Measurements from ENCODE around the gene MNT.
"Not testable (repeated sequence)": the region's sequence is repeated elsewhere in the genome, so short reads cannot be mapped to it uniquely, and the experiment has no call there.

The MNT gene

GRCh38 chr17:2400877-2401425 lies at the start of gene MNT:
TSS of gene MNT (minus strand) at chr17:2401060. CDS start at chr17:2400712, 348 bp downstream.
- Histone ChIP-seq H3K9ac (ENCODE audit: low read depth, low read length) (peak within 1 kb of the TSS; percentile 90), H3K36me3 (ENCODE audit: insufficient read depth, low read length) (no peaks in the 10 kb centered on the region), H3K9me3 (ENCODE audit: control insufficient read depth, insufficient read depth, low read length) (no peaks in the 10 kb centered on the region), H3K4me1 (ENCODE audit: insufficient read depth, low read length) (peaks cover 24% of the 10 kb centered on the region)

- peaks cover 3% of the 10 kb centered on the region; the same call in 1 of the 2 replicates for H3K36me3 ChIP-seq (ENCODE audit: insufficient read depth, low read length)
- no peak overlapping the region for H3K9ac ChIP-seq (ENCODE audit: low read depth, low read length)
- H3K9me3 ChIP-seq (ENCODE audit: control insufficient read depth, insufficient read depth, low read length), result no peaks in the 10 kb centered on the region
- H3K4me1 ChIP-seq (ENCODE audit: insufficient read depth, low read length), result no peaks in the 10 kb centered on the region
Observed at GRCh38 chr17:2450016-2450650, 49.3 kb upstream of the MNT start.

- Histone ChIP-seq H3K36me3 (ENCODE audit: insufficient read depth, low read length) (peaks cover 4% of the 10 kb centered on the region; the same call in 1 of the 2 replicates), H3K9ac (ENCODE audit: low read depth, low read length) (no peak overlapping the region), H3K9me3 (ENCODE audit: control insufficient read depth, insufficient read depth, low read length) (no peaks in the 10 kb centered on the region), H3K4me1 (ENCODE audit: insufficient read depth, low read length) (no peaks in the 10 kb centered on the region)
Observed at GRCh38 chr17:2449486-2449885, 48.6 kb upstream of the MNT start.

GRCh38 chr17:2447479-2447878 lies 46.6 kb upstream of the MNT start:
- not testable (repeated sequence) for H3K4me1 ChIP-seq (ENCODE audit: insufficient read depth, low read length); H3K36me3 ChIP-seq (ENCODE audit: insufficient read depth, low read length); H3K9ac ChIP-seq (ENCODE audit: low read depth, low read length); H3K9me3 ChIP-seq (ENCODE audit: control insufficient read depth, insufficient read depth, low read length)

- Histone ChIP-seq H3K4me1 (ENCODE audit: insufficient read depth, low read length) (no peaks in the 10 kb centered on the region), H3K36me3 (ENCODE audit: insufficient read depth, low read length) (peaks cover 4% of the 10 kb centered on the region; the same call in 1 of the 2 replicates), H3K9ac (ENCODE audit: low read depth, low read length) (no peak overlapping the region), H3K9me3 (ENCODE audit: control insufficient read depth, insufficient read depth, low read length) (no peaks in the 10 kb centered on the region)
Observed at GRCh38 chr17:2445638-2446037, 44.8 kb upstream of the MNT start.

- Histone ChIP-seq H3K9me3 (ENCODE audit: control insufficient read depth, insufficient read depth, low read length) (no peaks in the 10 kb centered on the region), H3K36me3 (ENCODE audit: insufficient read depth, low read length) (peaks cover 6% of the 10 kb centered on the region; the same call in 1 of the 2 replicates), H3K9ac (ENCODE audit: low read depth, low read length) (no peak overlapping the region), H3K4me1 (ENCODE audit: insufficient read depth, low read length) (no peaks in the 10 kb centered on the region)
Observed at GRCh38 chr17:2444382-2444781, 43.5 kb upstream of the MNT start.

- Histone ChIP-seq H3K9ac (ENCODE audit: low read depth, low read length) (no peak overlapping the region), H3K9me3 (ENCODE audit: control insufficient read depth, insufficient read depth, low read length) (no peaks in the 10 kb centered on the region), H3K36me3 (ENCODE audit: insufficient read depth, low read length) (peaks cover 11% of the 10 kb centered on the region), H3K4me1 (ENCODE audit: insufficient read depth, low read length) (no peaks in the 10 kb centered on the region)
Observed at GRCh38 chr17:2442166-2442565, 41.3 kb upstream of the MNT start.

GRCh38 chr17:2440930-2441329 lies 40.1 kb upstream of the MNT start:
- no peaks in the 10 kb centered on the region; the same call in 1 of the 2 replicates for H3K4me1 ChIP-seq (ENCODE audit: insufficient read depth, low read length)
- no peak overlapping the region for H3K9ac ChIP-seq (ENCODE audit: low read depth, low read length)

GRCh38 chr17:2439997-2440396 lies 39.1 kb upstream of the MNT start:
- not testable (repeated sequence) for H3K9me3 ChIP-seq (ENCODE audit: control insufficient read depth, insufficient read depth, low read length); H3K4me1 ChIP-seq (ENCODE audit: insufficient read depth, low read length); H3K9ac ChIP-seq (ENCODE audit: low read depth, low read length)
- peaks cover 12% of the 10 kb centered on the region for H3K36me3 ChIP-seq (ENCODE audit: insufficient read depth, low read length)

More at GRCh38 chr17:2440930-2441329, 40.1 kb upstream of the MNT start:
- peaks cover 16% of the 10 kb centered on the region for H3K36me3 ChIP-seq (ENCODE audit: insufficient read depth, low read length)
- no peaks in the 10 kb centered on the region for H3K9me3 ChIP-seq (ENCODE audit: control insufficient read depth, insufficient read depth, low read length)

GRCh38 chr17:2438823-2439222 lies 38.0 kb upstream of the MNT start:
- H3K9ac ChIP-seq (ENCODE audit: low read depth, low read length), result no peak overlapping the region
- no peaks in the 10 kb centered on the region for H3K9me3 ChIP-seq (ENCODE audit: control insufficient read depth, insufficient read depth, low read length)
- H3K4me1 ChIP-seq (ENCODE audit: insufficient read depth, low read length), result peaks cover 13% of the 10 kb centered on the region
- H3K36me3 ChIP-seq (ENCODE audit: insufficient read depth, low read length), result peaks cover 11% of the 10 kb centered on the region

GRCh38 chr17:2436316-2436905 lies 35.6 kb upstream of the MNT start:
- Histone ChIP-seq H3K9me3 (ENCODE audit: control insufficient read depth, insufficient read depth, low read length) (no peaks in the 10 kb centered on the region), H3K9ac (ENCODE audit: low read depth, low read length) (no peak overlapping the region), H3K4me1 (ENCODE audit: insufficient read depth, low read length) (peaks cover 13% of the 10 kb centered on the region), H3K36me3 (ENCODE audit: insufficient read depth, low read length) (peaks cover 11% of the 10 kb centered on the region)

- no peaks in the 10 kb centered on the region for H3K9me3 ChIP-seq (ENCODE audit: control insufficient read depth, insufficient read depth, low read length)
- peaks cover 13% of the 10 kb centered on the region for H3K4me1 ChIP-seq (ENCODE audit: insufficient read depth, low read length)
- H3K36me3 ChIP-seq (ENCODE audit: insufficient read depth, low read length), result peaks cover 11% of the 10 kb centered on the region
- H3K9ac ChIP-seq (ENCODE audit: low read depth, low read length), result no peak overlapping the region
Observed at GRCh38 chr17:2435862-2436261, 35.0 kb upstream of the MNT start.

GRCh38 chr17:2435181-2435741 lies 34.4 kb upstream of the MNT start:
- no peaks in the 10 kb centered on the region for H3K9me3 ChIP-seq (ENCODE audit: control insufficient read depth, insufficient read depth, low read length)
- H3K9ac ChIP-seq (ENCODE audit: low read depth, low read length), result peak overlapping the region; percentile 16; the same call in 1 of the 2 replicates
- H3K36me3 ChIP-seq (ENCODE audit: insufficient read depth, low read length), result peaks cover 11% of the 10 kb centered on the region
- H3K4me1 ChIP-seq (ENCODE audit: insufficient read depth, low read length), result peaks cover 13% of the 10 kb centered on the region

- peaks cover 9% of the 10 kb centered on the region for H3K36me3 ChIP-seq (ENCODE audit: insufficient read depth, low read length)
- no peaks in the 10 kb centered on the region for H3K9me3 ChIP-seq (ENCODE audit: control insufficient read depth, insufficient read depth, low read length)
- H3K9ac ChIP-seq (ENCODE audit: low read depth, low read length), result no peak overlapping the region
- H3K4me1 ChIP-seq (ENCODE audit: insufficient read depth, low read length), result peaks cover 13% of the 10 kb centered on the region
Observed at GRCh38 chr17:2433696-2434095, 32.8 kb upstream of the MNT start.

- Histone ChIP-seq H3K9ac (ENCODE audit: low read depth, low read length) (no peak overlapping the region), H3K4me1 (ENCODE audit: insufficient read depth, low read length) (no peaks in the 10 kb centered on the region), H3K36me3 (ENCODE audit: insufficient read depth, low read length) (peaks cover 5% of the 10 kb centered on the region), H3K9me3 (ENCODE audit: control insufficient read depth, insufficient read depth, low read length) (no peaks in the 10 kb centered on the region)
Observed at GRCh38 chr17:2427910-2428309, 27.1 kb upstream of the MNT start.
